Measurements from ENCODE around the gene TCF12.
"Not testable (repeated sequence)": the region's sequence is repeated elsewhere in the genome, so short reads cannot be mapped to it uniquely, and the experiment has no call there.

Gene TCF12

GRCh38 chr15:57144448-57144847 lies 226.0 kb downstream of the TCF12 start:
- no peak for DNase-seq

GRCh38 chr15:57146506-57147201 lies 228.2 kb downstream of the TCF12 start:
- DNase-seq = no peak

- DNase-seq = no peak
Measured at GRCh38 chr15:57147621-57148020, 229.2 kb downstream of the TCF12 start.

- peak; percentile 19 for DNase-seq
Measured at GRCh38 chr15:57148262-57148661, 229.8 kb downstream of the TCF12 start.

GRCh38 chr15:57149196-57149595 lies 230.8 kb downstream of the TCF12 start:
- DNase-seq = no peak

- no peak for DNase-seq
Measured at GRCh38 chr15:57150066-57150865, 231.8 kb downstream of the TCF12 start.

GRCh38 chr15:57150866-57151203 lies 232.4 kb downstream of the TCF12 start:
- not testable (repeated sequence) for DNase-seq

GRCh38 chr15:57152133-57152532 lies 233.7 kb downstream of the TCF12 start:
- DNase-seq = no peak

GRCh38 chr15:57152666-57153539 lies 234.5 kb downstream of the TCF12 start:
- DNase-seq = no peak

- DNase-seq = peak; percentile 41
Measured at GRCh38 chr15:57156210-57156884, 237.9 kb downstream of the TCF12 start.

GRCh38 chr15:57158589-57158988 lies 240.1 kb downstream of the TCF12 start:
- DNase-seq = peak; percentile 64

GRCh38 chr15:57158997-57159668 lies 240.7 kb downstream of the TCF12 start:
- no peak for DNase-seq

GRCh38 chr15:57159767-57160166 lies 241.3 kb downstream of the TCF12 start:
- DNase-seq = no peak

- no peak for DNase-seq
Measured at GRCh38 chr15:57160823-57161560, 242.5 kb downstream of the TCF12 start.

- not testable (repeated sequence) for DNase-seq
Measured at GRCh38 chr15:57164251-57164650, 245.8 kb downstream of the TCF12 start.

- DNase-seq = no peak
Measured at GRCh38 chr15:57165992-57166391, 247.5 kb downstream of the TCF12 start.

- no peak for DNase-seq
Measured at GRCh38 chr15:57167821-57168395, 249.5 kb downstream of the TCF12 start.

GRCh38 chr15:57169643-57170042 lies 251.2 kb downstream of the TCF12 start:
- no peak for DNase-seq

- no peak for DNase-seq
Measured at GRCh38 chr15:57171426-57171825, 253.0 kb downstream of the TCF12 start.

GRCh38 chr15:57172925-57173324 lies 254.5 kb downstream of the TCF12 start:
- DNase-seq = no peak

GRCh38 chr15:57183041-57183440 lies 264.6 kb downstream of the TCF12 start:
- no peak for DNase-seq
